Fibroblast of mammary gland (primary cell): ENCODE measurements around the gene SIDT2.
"Not testable (repeated sequence)": the region's sequence is repeated elsewhere in the genome, so short reads cannot be mapped to it uniquely, and the experiment has no call there.

Source experiments
- DNase-seq: peaks from one replicate; pipeline ENCODE4 v3.0.0-alpha.2; 2010; ENCODE audit warnings: low read depth
- H3K4me3 ChIP-seq: 2 replicates; pipeline ENCODE4 v1.5.1; 2011; ENCODE audit warnings: low read depth, mild to moderate bottlenecking, low read length, moderate library complexity; ENCODE audit not compliant: control insufficient read depth
- CTCF ChIP-seq: conservative IDR thresholded peaks from 2 replicates; pipeline ENCODE4 v1.5.1; 2011; ENCODE audit warnings: low read depth, low read length, inconsistent platforms; ENCODE audit not compliant: control insufficient read depth, insufficient read depth

Gene SIDT2

GRCh38 chr11:117180020-117180419 lies 1.5 kb downstream of the SIDT2 start:
- H3K4me3 ChIP-seq, result peak overlapping the region; percentile 73
- no peak for DNase-seq
- no peak for TF ChIP-seq CTCF

- peak; percentile 89 for TF ChIP-seq CTCF
Measured at GRCh38 chr11:117180661-117181585, 2.4 kb downstream of the SIDT2 start.

GRCh38 chr11:117181586-117182550 lies 3.3 kb downstream of the SIDT2 start:
- no peak for DNase-seq
- no peak for TF ChIP-seq CTCF
- no peak overlapping the region for H3K4me3 ChIP-seq

More at GRCh38 chr11:117180661-117181585, 2.4 kb downstream of the SIDT2 start:
- DNase-seq, result peak; percentile 82
- H3K4me3 ChIP-seq, result no peak overlapping the region

- no peak overlapping the region for H3K4me3 ChIP-seq
- DNase-seq, result no peak
- TF ChIP-seq CTCF, result no peak
Measured at GRCh38 chr11:117182551-117182935, 4.0 kb downstream of the SIDT2 start.

GRCh38 chr11:117183178-117183577 lies 4.6 kb downstream of the SIDT2 start:
- not testable (repeated sequence) for H3K4me3 ChIP-seq, DNase-seq

GRCh38 chr11:117183724-117184349 lies 5.3 kb downstream of the SIDT2 start:
- H3K4me3 ChIP-seq, result no peak overlapping the region
- no peak for TF ChIP-seq CTCF
- DNase-seq, result no peak
